PC-3 (cell line): ENCODE results near the gene CHTF8.

Source experiments
- CTCF ChIP-seq: fragments of 300-600 bp; sonication (generic); conservative IDR thresholded peaks from 2 replicates; pipeline ENCODE4 v1.5.1; 2017; ENCODE audit warnings: antibody characterized with exemption, low read depth, mild to moderate bottlenecking, low read length
- EZH2 ChIP-seq: fragments of 300-600 bp; sonication (generic); IDR thresholded peaks from one replicate; pipeline ENCODE4 v1.6.1; 2017; ENCODE audit warnings: antibody characterized with exemption, mild to moderate bottlenecking, low read length; ENCODE audit not compliant: unreplicated experiment
- EZH2phosphoT487 ChIP-seq: fragments of 300-600 bp; sonication (generic); IDR thresholded peaks from 2 replicates; pipeline ENCODE4 v1.6.1; 2018; ENCODE audit warnings: mild to moderate bottlenecking, antibody characterized with exemption, low read length, borderline replicate concordance

GRCh38 chr16:69179328-69180010, 47.1 kb upstream of the CHTF8 start:
- TF ChIP-seq CTCF: no peak
- TF ChIP-seq EZH2phosphoT487: no peak
- TF ChIP-seq EZH2: no peak
